Endothelial cell of hepatic sinusoid (primary cell): Measurements from ENCODE around the gene PLXND1.

Source experiments
- in situ Hi-C: cut with HindIII; loops from 2 replicates; pipeline ENCODE4 v1.10.0; 2017; ENCODE audit warnings: low sequenced_read_pairs

The PLXND1 gene

GRCh38 chr3:129629011-129629410, 22.5 kb upstream of the PLXND1 start:
- in situ Hi-C loops: loop anchor here (5.0 kb wide), 1 partner anchor 87 kb away; the partner anchor contains the start of gene H1-8

DNA sequence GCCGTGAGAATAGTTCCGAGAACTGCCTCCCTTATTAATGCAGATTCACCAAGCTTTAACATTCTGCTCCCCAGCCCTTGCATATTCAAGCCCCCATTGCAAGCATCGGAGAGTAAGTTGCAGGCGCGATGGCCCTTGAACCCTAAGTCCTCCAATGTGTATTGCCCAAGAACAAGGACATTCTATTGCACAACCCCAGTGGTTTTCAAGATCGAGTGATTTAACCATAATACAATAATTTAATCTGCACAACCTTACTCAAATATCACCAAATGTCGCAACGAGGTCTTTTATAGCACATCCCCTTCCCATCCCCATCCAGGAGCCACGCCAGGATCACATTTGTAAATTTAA, 21.7 kb upstream of the PLXND1 start:
- in situ Hi-C loops: loop anchor here (5.0 kb wide), 1 partner anchor 86 kb away; the partner anchor contains the start of gene H1-8

DNA sequence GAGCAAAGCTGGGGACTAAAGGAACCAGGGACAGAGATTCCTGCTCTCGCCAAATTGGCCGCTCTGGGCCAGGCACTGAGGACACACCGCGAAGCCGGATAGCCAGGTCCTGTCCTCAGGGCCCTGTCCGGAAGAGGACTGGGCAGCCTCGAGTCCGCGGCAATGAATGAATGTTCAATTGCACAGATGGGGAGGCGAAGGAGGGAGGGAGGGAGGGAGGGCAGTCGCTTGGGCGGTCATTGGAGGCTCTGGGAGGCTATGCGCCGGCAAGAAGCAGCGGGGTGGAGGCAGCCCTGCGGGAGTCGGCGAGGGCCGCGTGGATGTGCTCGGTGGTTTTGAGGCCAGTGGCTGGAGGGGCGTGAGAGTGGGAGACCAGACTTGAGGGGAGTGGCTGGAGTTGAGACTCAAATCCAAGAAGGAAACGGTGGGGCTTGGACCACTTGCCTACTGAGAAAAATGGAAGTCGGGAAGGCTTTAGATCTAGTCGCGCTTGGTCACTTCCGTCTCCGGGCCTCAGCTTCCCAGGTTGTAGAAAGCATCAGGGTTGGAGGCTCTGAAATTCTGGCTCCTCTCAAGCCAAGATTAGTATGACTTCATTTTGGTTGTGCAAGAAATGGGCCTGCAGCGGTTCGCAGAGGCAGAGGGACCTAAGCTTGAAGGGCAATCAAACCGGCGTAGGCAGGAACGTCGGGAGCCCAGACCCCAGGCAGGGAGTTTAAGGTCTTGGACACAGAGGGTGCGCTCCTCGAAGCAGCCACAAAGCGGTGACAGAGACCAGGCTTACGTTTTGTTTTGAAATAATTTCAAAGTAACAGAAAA, 21.1 kb upstream of the PLXND1 start:
- in situ Hi-C loops: loop anchor here (5.0 kb wide), 1 partner anchor 85 kb away; the partner anchor contains the start of gene H1-8

GRCh38 chr3:129626744-129627349, 20.4 kb upstream of the PLXND1 start:
- in situ Hi-C loops: loop anchor here (5.0 kb wide), 1 partner anchor 85 kb away; the partner anchor contains the start of gene H1-8

- in situ Hi-C loops: loop anchor here (5.0 kb wide), 1 partner anchor 83 kb away; the partner anchor contains the start of gene H1-8
These were observed 18.8 kb upstream of the PLXND1 start for GRCh38 chr3:129625072-129625874.

- in situ Hi-C loops: loop anchor here (5.0 kb wide), 1 partner anchor 82 kb away; the partner anchor contains the start of gene H1-8
These were observed 18.0 kb upstream of the PLXND1 start for GRCh38 chr3:129624347-129625071.

- in situ Hi-C loops: no loop called here
These were observed 17.1 kb upstream of the PLXND1 start for GRCh38 chr3:129623447-129624118.

DNA sequence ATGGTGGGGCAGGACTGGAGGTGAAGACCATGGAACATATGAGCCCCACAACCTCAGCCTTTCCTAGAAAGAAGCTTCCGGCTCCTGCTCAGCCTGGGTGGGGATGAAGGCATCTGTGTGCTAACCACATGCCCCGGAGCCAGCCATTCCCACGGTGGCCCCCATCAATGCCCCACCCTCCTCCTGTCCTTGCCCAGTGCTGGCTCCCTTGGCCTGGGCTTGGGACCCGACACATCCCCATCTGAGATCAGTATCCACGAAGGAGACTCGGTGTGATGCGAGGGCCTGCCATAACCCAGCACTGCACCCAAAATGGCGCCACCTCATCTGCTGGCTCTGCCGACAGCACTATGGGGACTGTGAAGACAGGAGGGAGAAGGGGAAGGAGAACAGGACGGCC, 16.5 kb upstream of the PLXND1 start:
- in situ Hi-C loops: no loop called here

- in situ Hi-C loops: no loop called here
These were observed 15.9 kb upstream of the PLXND1 start for GRCh38 chr3:129622226-129622874.

DNA sequence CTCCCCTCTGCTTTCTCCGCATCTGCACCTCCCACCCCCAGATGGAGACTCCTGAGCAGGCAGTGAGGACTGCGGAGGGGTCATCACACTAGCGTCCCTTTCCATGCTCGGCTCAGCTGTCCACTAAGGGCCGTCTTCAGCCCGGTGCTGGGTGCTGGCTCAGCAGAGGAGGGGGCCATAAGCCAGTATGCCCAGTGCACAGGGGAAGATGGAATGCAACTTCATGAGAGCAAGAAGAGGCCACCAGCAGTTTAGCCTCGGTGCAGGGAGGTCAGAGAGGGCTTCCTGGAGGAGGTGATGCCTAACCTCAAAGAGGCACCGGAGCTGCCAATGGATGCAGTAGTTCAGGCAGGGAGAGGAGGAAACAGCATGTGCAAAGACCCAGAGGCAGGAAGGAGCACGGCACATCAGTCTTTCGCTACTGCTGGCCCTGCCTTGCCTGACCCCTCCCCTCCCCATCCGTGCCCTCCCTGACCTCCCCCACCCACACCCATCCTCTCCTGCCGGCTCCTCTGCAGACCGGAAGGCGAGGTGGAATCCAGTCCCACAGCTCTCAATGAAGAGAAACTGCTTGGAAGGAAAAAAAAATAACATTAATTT, 15.2 kb upstream of the PLXND1 start:
- in situ Hi-C loops: no loop called here

GRCh38 chr3:129620828-129621559, 14.5 kb upstream of the PLXND1 start:
- in situ Hi-C loops: no loop called here

GRCh38 chr3:129619726-129620162, 13.3 kb upstream of the PLXND1 start:
- in situ Hi-C loops: no loop called here

- in situ Hi-C loops: no loop called here
These were observed 12.6 kb upstream of the PLXND1 start for GRCh38 chr3:129618901-129619671.

DNA sequence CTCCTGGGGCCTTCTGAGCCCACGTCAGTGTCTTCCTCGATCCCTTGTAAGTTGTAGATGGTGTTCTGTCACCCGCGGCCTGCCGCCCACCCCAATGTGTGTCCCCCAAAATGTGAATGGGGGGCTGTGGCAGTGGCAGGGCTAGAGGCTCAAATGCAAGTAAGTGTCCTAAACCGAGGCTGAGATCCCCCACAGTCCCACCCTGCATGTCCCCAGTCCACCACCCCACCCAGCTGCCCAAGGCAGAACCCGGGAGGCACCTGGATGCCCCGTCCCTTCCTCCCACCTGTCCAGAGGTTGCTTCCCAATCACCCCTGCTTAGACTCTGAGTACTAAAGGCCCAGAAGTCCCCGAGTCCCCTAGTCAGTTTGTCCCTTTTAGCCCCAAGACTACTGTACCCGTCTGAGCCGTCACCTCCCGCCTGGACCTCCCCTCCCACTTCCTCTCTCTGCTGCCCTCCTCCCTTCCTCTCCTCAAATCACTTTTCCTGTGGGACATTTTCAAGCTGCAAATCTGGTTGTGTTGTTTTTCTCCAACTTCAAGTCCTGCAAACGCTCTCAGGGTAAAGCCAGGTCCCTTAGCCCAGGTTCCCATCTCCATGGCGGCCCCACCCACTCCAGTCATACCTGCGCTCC, 11.8 kb upstream of the PLXND1 start:
- in situ Hi-C loops: no loop called here

DNA sequence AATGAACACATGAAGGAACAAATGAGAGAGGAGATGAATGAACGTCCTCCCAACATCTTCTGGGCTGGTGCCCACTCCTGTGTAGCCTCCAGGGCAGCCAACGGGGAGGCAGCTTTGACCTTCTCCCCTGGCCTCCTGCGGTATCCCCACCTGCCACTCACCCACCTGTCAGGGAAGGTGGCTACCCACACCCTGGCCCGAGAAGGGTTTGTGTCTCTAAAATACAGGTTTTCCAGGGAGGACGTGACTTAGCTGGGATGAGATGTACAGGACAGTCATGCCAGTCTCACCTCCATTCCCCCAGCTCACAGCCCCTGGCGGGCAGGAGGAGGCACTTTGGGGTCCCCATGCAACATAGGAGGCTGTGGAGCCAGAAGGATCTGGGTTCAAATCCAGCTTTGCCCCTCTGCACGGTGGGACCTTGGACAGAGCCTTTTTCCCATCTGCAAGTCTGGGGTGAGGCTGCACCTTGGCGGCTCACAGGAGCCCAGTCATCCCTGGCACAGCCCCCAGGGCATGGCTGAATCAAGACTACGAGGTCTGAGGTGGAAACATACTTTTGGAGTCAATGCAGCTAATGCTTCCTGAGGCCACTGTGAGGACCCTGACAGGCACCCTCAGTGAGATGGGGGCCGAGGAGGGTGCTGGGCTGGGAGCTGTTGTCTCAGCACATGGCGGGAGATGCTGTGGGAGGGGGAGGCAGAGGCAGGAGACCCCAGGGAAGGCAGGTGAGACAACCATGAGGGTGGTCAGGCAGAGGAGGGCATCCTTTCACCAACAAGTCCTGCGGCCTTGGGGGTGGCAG, 11.1 kb upstream of the PLXND1 start:
- in situ Hi-C loops: no loop called here

- in situ Hi-C loops: no loop called here
These were observed 10.2 kb upstream of the PLXND1 start for GRCh38 chr3:129616713-129617112.
